OCI-LY1 (cell line): ENCODE data around the gene NSG1.
"Not testable (repeated sequence)": the region's sequence is repeated elsewhere in the genome, so short reads cannot be mapped to it uniquely, and the experiment has no call there.

ENCODE experiments used
- H2AFZ ChIP-seq: fragments of 200-600 bp; sonication (generic), shearing (Covaris generic); 2 replicates; pipeline ENCODE4 v1.6.0; 2014; ENCODE audit warnings: antibody characterized with exemption, mild to moderate bottlenecking, low read length
- H3F3A ChIP-seq: fragments of 200-600 bp; sonication (generic), shearing (Covaris generic); 2 replicates; pipeline ENCODE4 v1.6.0; 2014; ENCODE audit warnings: mild to moderate bottlenecking, antibody characterized with exemption, low read length, moderate library complexity; ENCODE audit not compliant: insufficient read depth
- H3K27ac ChIP-seq: fragments of 200-600 bp; sonication (generic); 2 replicates; pipeline ENCODE4 v1.5.1; 2014; ENCODE audit warnings: low read length, mixed run types, mild to moderate bottlenecking, low read depth; ENCODE audit not compliant: poor library complexity, severe bottlenecking
- H3K27me3 ChIP-seq: fragments of 200-600 bp; sonication (generic); 2 replicates; pipeline ENCODE4 v1.6.0; 2014; ENCODE audit warnings: antibody characterized with exemption, mild to moderate bottlenecking, low read length, moderate library complexity; ENCODE audit not compliant: insufficient read depth
- H3K36me3 ChIP-seq: fragments of 200-600 bp; sonication (generic); 2 replicates; pipeline ENCODE4 v1.6.1; 2014; ENCODE audit warnings: mild to moderate bottlenecking, antibody characterized with exemption, low read length, moderate library complexity, mixed read lengths; ENCODE audit not compliant: insufficient read depth
- H3K4me1 ChIP-seq: fragments of 200-600 bp; sonication (generic); 2 replicates; pipeline ENCODE4 v1.5.1; 2014; ENCODE audit warnings: mild to moderate bottlenecking, low read length, moderate library complexity; ENCODE audit not compliant: insufficient read depth, severe bottlenecking
- H3K4me2 ChIP-seq: fragments of 200-600 bp; sonication (generic), shearing (Covaris generic); 2 replicates; pipeline ENCODE4 v1.6.1; 2014; ENCODE audit warnings: low read length
- H3K4me3 ChIP-seq: fragments of 200-600 bp; sonication (generic); 2 replicates; pipeline ENCODE4 v1.5.1; 2014; ENCODE audit warnings: low read length, low read depth, mild to moderate bottlenecking, mixed read lengths; ENCODE audit not compliant: poor library complexity, severe bottlenecking
- H3K79me2 ChIP-seq: fragments of 200-600 bp; shearing (Covaris generic); 2 replicates; pipeline ENCODE4 v1.6.1; 2016; ENCODE audit warnings: mixed run types, low read length, mixed read lengths; ENCODE audit not compliant: insufficient read depth
- H3K9ac ChIP-seq: fragments of 200-600 bp; sonication (generic), shearing (Covaris generic); 2 replicates; pipeline ENCODE4 v1.6.1; 2014; ENCODE audit warnings: mild to moderate bottlenecking, low read length, mixed read lengths
- H3K9me2 ChIP-seq: fragments of 200-600 bp; sonication (generic), shearing (Covaris generic); 2 replicates; pipeline ENCODE4 v1.6.1; 2014; ENCODE audit warnings: low read depth, mild to moderate bottlenecking, low read length, mixed read lengths
- H3K9me3 ChIP-seq: fragments of 200-600 bp; shearing (Covaris generic); 2 replicates; pipeline ENCODE4 v1.6.1; 2014; ENCODE audit warnings: low read length, mixed read lengths
- H4K20me1 ChIP-seq: fragments of 200-600 bp; sonication (generic), shearing (Covaris generic); 2 replicates; pipeline ENCODE4 v1.6.0; 2016; ENCODE audit warnings: mild to moderate bottlenecking, low read length; ENCODE audit not compliant: insufficient read depth
- CTCF ChIP-seq: fragments of 200-600 bp; sonication (generic), shearing (Covaris generic); IDR thresholded peaks from 2 replicates; pipeline ENCODE4 v1.5.1; 2017; ENCODE audit warnings: mild to moderate bottlenecking, antibody characterized with exemption, low read length, moderate library complexity, mixed read lengths
- EZH2 ChIP-seq: fragments of 200-600 bp; sonication (generic), shearing (Covaris generic); IDR thresholded peaks from 2 replicates; pipeline ENCODE4 v1.8.0; 2017; ENCODE audit warnings: borderline replicate concordance, mixed run types, mild to moderate bottlenecking, antibody characterized with exemption, low read length, moderate library complexity, mixed read lengths

Gene NSG1

GRCh38 chr4:4419896-4420295, 33.0 kb downstream of the NSG1 start:
- Histone ChIP-seq H3K4me1 (no peaks in the 10 kb centered on the region), H4K20me1 (no peaks in the 10 kb centered on the region), H3K36me3 (peaks cover 45% of the 10 kb centered on the region)

GRCh38 chr4:4420421-4420820, 33.5 kb downstream of the NSG1 start:
- H3K4me1 ChIP-seq, result no peaks in the 10 kb centered on the region
- H3K9me2 ChIP-seq, result no peaks in the 10 kb centered on the region
- no peak overlapping the region for H3K4me2 ChIP-seq
- no peak overlapping the region for H3K9ac ChIP-seq
- no peak overlapping the region for H3K4me3 ChIP-seq
- H3K79me2 ChIP-seq, result no peaks in the 10 kb centered on the region
- H3F3A ChIP-seq, result no peaks in the 10 kb centered on the region
- no peak overlapping the region for H2AFZ ChIP-seq
- no peaks in the 10 kb centered on the region for H3K9me3 ChIP-seq
- no peak for TF ChIP-seq EZH2
- TF ChIP-seq CTCF, result no peak
- no peak overlapping the region for H3K27ac ChIP-seq
- no peaks in the 10 kb centered on the region for H3K27me3 ChIP-seq
- no peaks in the 10 kb centered on the region for H4K20me1 ChIP-seq
- H3K36me3 ChIP-seq, result peaks cover 41% of the 10 kb centered on the region

More at GRCh38 chr4:4419896-4420295, 33.0 kb downstream of the NSG1 start:
- Histone ChIP-seq H3K4me3 (no peak overlapping the region), H3K27me3 (no peaks in the 10 kb centered on the region), H2AFZ (no peak overlapping the region), H3K4me2 (no peak overlapping the region), H3K79me2 (no peaks in the 10 kb centered on the region), H3F3A (no peaks in the 10 kb centered on the region), H3K27ac (no peak overlapping the region), H3K9me3 (no peaks in the 10 kb centered on the region), H3K9me2 (no peaks in the 10 kb centered on the region), H3K9ac (no peak overlapping the region)
- TF ChIP-seq CTCF (no peak), EZH2 (no peak)

- no peak overlapping the region for H2AFZ ChIP-seq
- no peak overlapping the region for H3K9ac ChIP-seq
- no peaks in the 10 kb centered on the region for H3K27me3 ChIP-seq
- no peaks in the 10 kb centered on the region for H4K20me1 ChIP-seq
- H3K9me2 ChIP-seq, result no peaks in the 10 kb centered on the region
- peaks cover 41% of the 10 kb centered on the region for H3K36me3 ChIP-seq
- H3K27ac ChIP-seq, result no peak overlapping the region
- no peaks in the 10 kb centered on the region for H3F3A ChIP-seq
- H3K79me2 ChIP-seq, result no peaks in the 10 kb centered on the region
- H3K9me3 ChIP-seq, result no peaks in the 10 kb centered on the region
- TF ChIP-seq EZH2 (no peak), CTCF (no peak)
- H3K4me2 ChIP-seq, result no peak overlapping the region
- H3K4me1 ChIP-seq, result no peaks in the 10 kb centered on the region
- H3K4me3 ChIP-seq, result no peak overlapping the region
These were observed 34.5 kb downstream of the NSG1 start for GRCh38 chr4:4421356-4421755.

- H3K9me3 ChIP-seq, H3K9me2 ChIP-seq, H3K4me1 ChIP-seq, H3K79me2 ChIP-seq, H3K27ac ChIP-seq, H2AFZ ChIP-seq, H3F3A ChIP-seq, H4K20me1 ChIP-seq, H3K9ac ChIP-seq, H3K27me3 ChIP-seq, H3K4me3 ChIP-seq, H3K4me2 ChIP-seq: not testable (repeated sequence)
- peaks cover 37% of the 10 kb centered on the region for H3K36me3 ChIP-seq
These were observed 35.2 kb downstream of the NSG1 start for GRCh38 chr4:4422117-4422516.
